Panc1 (cell line): ENCODE data around the gene DST.

Experiments used
- CTCF ChIP-seq: fragments of 450-650 bp; IDR thresholded peaks from 2 replicates; pipeline ENCODE4 v1.5.1; 2017; ENCODE audit warnings: mild to moderate bottlenecking
- POLR2AphosphoS5 ChIP-seq: IDR thresholded peaks from 2 replicates; pipeline ENCODE4 v1.6.1; 2012; ENCODE audit warnings: mild to moderate bottlenecking, low read depth, low read length, moderate library complexity
- REST ChIP-seq, 2 experiments: IDR thresholded peaks; 2 replicates each; pipeline ENCODE4 v1.6.1; 2011 to 2012; ENCODE audit warnings: low read depth in 2 of 2, control low read depth in 1 of 2, low read length in 1 of 2, mild to moderate bottlenecking in 1 of 2, moderate library complexity in 1 of 2; ENCODE audit not compliant: insufficient read depth in 1 of 2
- SIN3A ChIP-seq: IDR thresholded peaks from 2 replicates; pipeline ENCODE4 v1.6.1; 2012; ENCODE audit warnings: low read depth, mild to moderate bottlenecking, low read length, moderate library complexity, borderline replicate concordance; ENCODE audit not compliant: insufficient read depth
- TCF7L2 ChIP-seq: IDR thresholded peaks from 2 replicates; pipeline ENCODE4 v1.6.1; 2011; ENCODE audit warnings: mild to moderate bottlenecking, low read depth, low read length, inconsistent platforms

GRCh38 chr6:56522495-56523270 lies 120.0 kb downstream of the DST start:
- TF ChIP-seq CTCF (no peak), POLR2AphosphoS5 (no peak), SIN3A (no peak), REST (IDR thresholded peaks at IDR 0.05; ENCODE audit: insufficient read depth in 1 of 2, low read depth in 2 of 2, low read length in 1 of 2) (no peak), TCF7L2 (no peak)
